Measurements from ENCODE around the gene PMIS2. TPM values are rescaled to one million over a fixed set of nuclear protein-coding genes. Genes with fewer than 3 reads are reported as not detected.
"Not testable (repeated sequence)": the region's sequence is repeated elsewhere in the genome, so short reads cannot be mapped to it uniquely, and the experiment has no call there.

PMIS2 gene
- total and polyA plus RNA-seq, 2 of the 8 experiments (the other 6 are each of a cell fraction or from before 2014, with no cell fraction given) = not detected

DNA sequence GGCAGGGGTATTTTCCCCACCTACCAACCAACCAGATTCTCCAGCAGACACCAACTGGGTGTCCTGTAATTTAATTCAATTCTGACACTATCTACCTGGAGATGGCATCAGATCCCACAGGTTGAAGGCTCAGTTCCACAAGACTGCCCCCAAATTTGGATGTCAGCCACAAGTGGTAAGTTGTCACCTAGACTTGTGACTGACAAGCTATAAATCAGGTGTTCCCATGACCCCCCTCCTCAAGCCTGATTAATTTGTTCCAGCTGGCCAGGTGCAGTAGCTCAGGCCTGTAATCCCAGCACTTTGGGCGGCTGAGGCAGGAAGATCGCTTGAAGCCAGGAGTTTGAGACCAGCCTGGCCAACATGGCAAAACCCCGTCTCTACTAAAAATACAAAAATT lies 16.0 kb downstream of the PMIS2 start:
- Histone ChIP-seq H4K5ac (ENCODE audit: insufficient read length, low read depth, low read length) (no peak overlapping the region), H3K27ac (ENCODE audit: low read depth, low read length) (no peak overlapping the region), H3K9me3 (ENCODE audit: insufficient read depth in 2 of 2, low read depth in 1 of 2, low read length in 1 of 2) (no peaks in the 10 kb centered on the region; a peak in 2 of 4 replicates), H3K4me3 (ENCODE audit: extremely low read depth in 1 of 4, insufficient read depth in 2 of 4, low read depth in 3 of 4, low read length in 4 of 4) (no peak overlapping the region), H3K4ac (replicated peaks; ENCODE audit: insufficient read length, low read depth, low read length) (no peak overlapping the region), H3K18ac (ENCODE audit: extremely low read depth, low read length) (no peak overlapping the region), H2AFZ (ENCODE audit: low read length) (no peak overlapping the region), H2AK5ac (ENCODE audit: low read depth, low read length) (no peak overlapping the region), H3K23ac (ENCODE audit: insufficient read length) (no peak overlapping the region), H4K8ac (ENCODE audit: extremely low read depth, insufficient read depth, low read length) (no peak overlapping the region), H4K91ac (replicated peaks; ENCODE audit: insufficient read length, low read length) (no peak overlapping the region), H2BK12ac (ENCODE audit: low read depth, low read length) (no peak overlapping the region), H3K9ac (replicated peaks in 1 of 4; ENCODE audit: extremely low read depth in 1 of 4, low read depth in 3 of 4, low read length in 3 of 4) (no peak overlapping the region), H3K23me2 (ENCODE audit: low read depth, low read length) (no peaks in the 10 kb centered on the region; the same call in 1 of the 2 replicates), H3K27me3 (replicated peaks in 1 of 4; ENCODE audit: control insufficient read depth in 3 of 4, extremely low read depth in 1 of 4, insufficient read depth in 3 of 4, low read length in 3 of 4) (peaks cover 0 to 3% (median 0%) of the 10 kb centered on the region in 4 experiments; a peak in 2 of 7 replicates), H2BK15ac (ENCODE audit: low read length) (no peak overlapping the region), H3K79me1 (ENCODE audit: low read depth, low read length) (no peaks in the 10 kb centered on the region), H3K36me3 (ENCODE audit: control insufficient read depth in 2 of 4, insufficient read depth in 4 of 4, low read length in 3 of 4) (no peaks in the 10 kb centered on the region), H2BK5ac (ENCODE audit: low read depth, low read length) (no peak overlapping the region), H2BK20ac (ENCODE audit: low read length) (no peak overlapping the region), H2BK120ac (replicated peaks; ENCODE audit: low read depth, low read length) (no peak overlapping the region), H3K56ac (replicated peaks; ENCODE audit: insufficient read length, low read depth, low read length) (no peak overlapping the region), H3K79me2 (ENCODE audit: control insufficient read depth in 1 of 2, insufficient read depth in 2 of 2, low read length in 2 of 2) (no peaks in the 10 kb centered on the region), H3K4me2 (ENCODE audit: insufficient read depth in 1 of 2, low read depth in 2 of 2, low read length in 2 of 2) (no peak overlapping the region), H4K20me1 (replicated peaks in 1 of 2; ENCODE audit: control insufficient read depth in 1 of 2, insufficient read depth in 2 of 2, low read length in 2 of 2) (peaks cover 0 to 1% of the 10 kb centered on the region in 2 experiments), H3K4me1 (replicated peaks in 1 of 4; ENCODE audit: control insufficient read depth in 3 of 4, insufficient read depth in 4 of 4, low read length in 3 of 4) (no peaks in the 10 kb centered on the region), H3K14ac (ENCODE audit: insufficient read length) (no peak overlapping the region)
- FAIRE-seq (no peak), DNase-seq (ENCODE audit: low read depth in 1 of 2, low spot score in 2 of 2) (no peak)
- TF ChIP-seq CHD1 (IDR thresholded peaks at IDR 0.05; ENCODE audit: low read depth, low read length) = no peak
- 89% methylated on average over 3 of the region's 3 CpGs; no CpG with 5 or more reads in 1 of the 2 experiments for WGBS, 2 experiments (ENCODE audit: extremely low coverage in 1 of 2, insufficient coverage in 1 of 2, insufficient read length in 1 of 2, insufficient replicate concordance in 2 of 2, low coverage in 1 of 2, low lambda C conversion rate in 2 of 2, missing lambda C conversion rate in 1 of 2)
- ChIA-PET POLR2A (ENCODE audit: partially characterized antibody) (interaction anchor here (0.8 kb wide), 1 partner anchor 28 kb away, joined by 3 read pairs; no protein-coding TSS in a partner anchor), CTCF (ENCODE audit: partially characterized antibody) (interaction anchor here (0.6 to 1.3 kb wide), 4 partner anchors 9 to 117 kb away, joined by 3 to 4 read pairs (median 4); no protein-coding TSS in a partner anchor)

GRCh38 chr19:35604436-35604835 lies 18.5 kb downstream of the PMIS2 start:
- H2AFZ ChIP-seq (ENCODE audit: low read length); H3K27ac ChIP-seq (ENCODE audit: low read depth, low read length): not testable (repeated sequence)
- CTCF ChIA-PET (ENCODE audit: partially characterized antibody) = interaction anchor here (0.7 to 1.4 kb wide), 3 partner anchors 13 to 328 kb away, joined by 3 to 4 read pairs (median 3); no protein-coding TSS in a partner anchor

More at GRCh38 chr19:35604436-35604835, 18.5 kb downstream of the PMIS2 start:
- H4K91ac ChIP-seq (replicated peaks; ENCODE audit: insufficient read length, low read length); H3K4me3 ChIP-seq (ENCODE audit: extremely low read depth in 1 of 4, insufficient read depth in 2 of 4, low read depth in 3 of 4, low read length in 4 of 4); H2BK5ac ChIP-seq (ENCODE audit: low read depth, low read length); H3K56ac ChIP-seq (replicated peaks; ENCODE audit: insufficient read length, low read depth, low read length); H2BK120ac ChIP-seq (replicated peaks; ENCODE audit: low read depth, low read length); H3K27me3 ChIP-seq (replicated peaks in 1 of 4; ENCODE audit: control insufficient read depth in 3 of 4, extremely low read depth in 1 of 4, insufficient read depth in 3 of 4, low read length in 3 of 4); H2BK20ac ChIP-seq (ENCODE audit: low read length); H3K18ac ChIP-seq (ENCODE audit: extremely low read depth, low read length); H3K9me3 ChIP-seq (ENCODE audit: insufficient read depth in 2 of 2, low read depth in 1 of 2, low read length in 1 of 2); H3K4me2 ChIP-seq (ENCODE audit: insufficient read depth in 1 of 2, low read depth in 2 of 2, low read length in 2 of 2); H3K79me2 ChIP-seq (ENCODE audit: control insufficient read depth in 1 of 2, insufficient read depth in 2 of 2, low read length in 2 of 2); H2BK12ac ChIP-seq (ENCODE audit: low read depth, low read length); H4K20me1 ChIP-seq (replicated peaks in 1 of 2; ENCODE audit: control insufficient read depth in 1 of 2, insufficient read depth in 2 of 2, low read length in 2 of 2); DNase-seq (ENCODE audit: low read depth in 1 of 2, low spot score in 2 of 2); H3K36me3 ChIP-seq (ENCODE audit: control insufficient read depth in 2 of 4, insufficient read depth in 4 of 4, low read length in 3 of 4); H3K79me1 ChIP-seq (ENCODE audit: low read depth, low read length); H3K4ac ChIP-seq (replicated peaks; ENCODE audit: insufficient read length, low read depth, low read length); H3K4me1 ChIP-seq (replicated peaks in 1 of 4; ENCODE audit: control insufficient read depth in 3 of 4, insufficient read depth in 4 of 4, low read length in 3 of 4); H3K23ac ChIP-seq (ENCODE audit: insufficient read length); H4K5ac ChIP-seq (ENCODE audit: insufficient read length, low read depth, low read length); H2BK15ac ChIP-seq (ENCODE audit: low read length); H4K8ac ChIP-seq (ENCODE audit: extremely low read depth, insufficient read depth, low read length); FAIRE-seq; H2AK5ac ChIP-seq (ENCODE audit: low read depth, low read length); H3K9ac ChIP-seq (replicated peaks in 1 of 4; ENCODE audit: extremely low read depth in 1 of 4, low read depth in 3 of 4, low read length in 3 of 4); H3K23me2 ChIP-seq (ENCODE audit: low read depth, low read length); H3K14ac ChIP-seq (ENCODE audit: insufficient read length): not testable (repeated sequence)
- POLR2A ChIA-PET (ENCODE audit: partially characterized antibody) = interaction anchor here (0.8 to 1.7 kb wide), 3 partner anchors 24 to 48 kb away, joined by 3 to 4 read pairs (median 3); partner anchors contain the start of gene RBM42
- WGBS, 2 experiments (ENCODE audit: extremely low coverage in 1 of 2, insufficient coverage in 1 of 2, insufficient read length in 1 of 2, insufficient replicate concordance in 2 of 2, low coverage in 1 of 2, low lambda C conversion rate in 2 of 2, missing lambda C conversion rate in 1 of 2) = 91% methylated on average over 4 of the region's 4 CpGs; no CpG with 5 or more reads in 1 of the 2 experiments
